HEK293 (cell line): Measurements from ENCODE around the gene DCAF10.

Experiments
- CTCF ChIA-PET: fragments of 350-600 bp; formaldehyde crosslinking; extraction: SDS; loops from one replicate; lab custom pipeline; 2021; ENCODE audit warnings: antibody characterized with exemption; lab: Yijun Ruan, JAX
- POLR2A ChIA-PET: fragments of 300-600 bp; formaldehyde crosslinking; extraction: SDS; loops from one replicate; lab custom pipeline; 2020; ENCODE audit warnings: antibody characterized with exemption, inconsistent platforms; lab: Yijun Ruan, JAX
- H3K27ac ChIP-seq: fragments of 200-500 bp; sonication (Bioruptor generic); 2 replicates; pipeline ENCODE4 v1.5.1; 2014; ENCODE audit warnings: low read depth, low read length, control low read depth, inconsistent platforms; ENCODE audit errors: extremely low read depth
- H3K36me3 ChIP-seq, 2 experiments: fragments of 200-500 bp in 1 of 2; sonication (Bioruptor generic) in 1 of 2; 1 replicate in 1 of 2; 2 replicates in 1 of 2; pipeline ENCODE4 v1.5.1; 2014 to 2017; ENCODE audit warnings: inconsistent platforms in 2 of 2, low read length in 2 of 2; ENCODE audit not compliant: control insufficient read depth in 2 of 2, insufficient read depth in 1 of 2
- H3K4me1 ChIP-seq: fragments of 200-500 bp; sonication (Bioruptor generic); 2 replicates; pipeline ENCODE4 v1.5.1; 2014; ENCODE audit warnings: mild to moderate bottlenecking, low read length, inconsistent platforms; ENCODE audit not compliant: control insufficient read depth, insufficient read depth
- H3K4me3 ChIP-seq: 2 replicates; pipeline ENCODE4 v1.5.1; 2011; ENCODE audit warnings: low read depth, mild to moderate bottlenecking, control low read depth, low read length, moderate library complexity
- H3K9me3 ChIP-seq: fragments of 200-500 bp; sonication (Bioruptor generic); 2 replicates; pipeline ENCODE4 v1.5.1; 2014; ENCODE audit warnings: low read depth, low read length, inconsistent platforms; ENCODE audit not compliant: control insufficient read depth, insufficient read depth
- EGR2 ChIP-seq: fragments of 450-650 bp; formaldehyde crosslinking; IDR thresholded peaks from 2 replicates; pipeline ENCODE4 v1.5.1; 2016; ENCODE audit warnings: low read depth, missing biosample characterization, missing genetic modification characterization
- HOXD13 ChIP-seq: sonication (generic); formaldehyde crosslinking; IDR thresholded peaks from 2 replicates; pipeline ENCODE4 v1.8.0; 2022; ENCODE audit warnings: missing genetic modification reagents, borderline replicate concordance
- MZF1 ChIP-seq: fragments of 450-650 bp; formaldehyde crosslinking; IDR thresholded peaks from 2 replicates; pipeline ENCODE4 v1.5.1; 2017; ENCODE audit warnings: missing biosample characterization, missing genetic modification characterization, borderline replicate concordance
- OSR2 ChIP-seq: fragments of 450-650 bp; formaldehyde crosslinking; IDR thresholded peaks from 2 replicates; pipeline ENCODE4 v1.5.1; 2016; ENCODE audit warnings: missing biosample characterization, missing genetic modification characterization
- SCRT1 ChIP-seq: fragments of 450-650 bp; formaldehyde crosslinking; IDR thresholded peaks from 2 replicates; pipeline ENCODE4 v1.5.1; 2016; ENCODE audit warnings: missing biosample characterization, missing genetic modification characterization, borderline replicate concordance
- SP2 ChIP-seq: fragments of 450-650 bp; formaldehyde crosslinking; IDR thresholded peaks from 2 replicates; pipeline ENCODE4 v1.5.1; 2016; ENCODE audit warnings: missing biosample characterization, missing genetic modification characterization
- ZBTB1 ChIP-seq: fragments of 450-650 bp; formaldehyde crosslinking; IDR thresholded peaks from 2 replicates; pipeline ENCODE4 v1.5.1; 2016; ENCODE audit warnings: missing biosample characterization, missing genetic modification characterization
- ZBTB21 ChIP-seq: fragments of 450-650 bp; formaldehyde crosslinking; IDR thresholded peaks from 2 replicates; pipeline ENCODE4 v1.5.1; 2017; ENCODE audit warnings: missing biosample characterization, missing genetic modification characterization
- ZEB2 ChIP-seq: fragments of 450-650 bp; formaldehyde crosslinking; IDR thresholded peaks from 2 replicates; pipeline ENCODE4 v1.5.1; 2016; ENCODE audit warnings: missing biosample characterization, missing genetic modification characterization
- ZFP41 ChIP-seq: fragments of 450-650 bp; formaldehyde crosslinking; IDR thresholded peaks from 2 replicates; pipeline ENCODE4 v1.5.1; 2016; ENCODE audit warnings: missing biosample characterization, missing genetic modification characterization, borderline replicate concordance
- ZNF146 ChIP-seq: fragments of 450-650 bp; formaldehyde crosslinking; IDR thresholded peaks from 2 replicates; pipeline ENCODE4 v1.5.1; 2016; ENCODE audit warnings: missing biosample characterization, missing genetic modification characterization
- ZNF174 ChIP-seq: fragments of 450-650 bp; formaldehyde crosslinking; IDR thresholded peaks from 2 replicates; pipeline ENCODE4 v1.5.0; 2017; ENCODE audit warnings: missing biosample characterization, mild to moderate bottlenecking, missing genetic modification characterization
- ZNF302 ChIP-seq: fragments of 450-650 bp; formaldehyde crosslinking; IDR thresholded peaks from 2 replicates; pipeline ENCODE4 v1.5.1; 2016; ENCODE audit warnings: missing biosample characterization, missing genetic modification characterization, low read depth
- ZNF324 ChIP-seq: fragments of 450-650 bp; formaldehyde crosslinking; IDR thresholded peaks from 2 replicates; pipeline ENCODE4 v1.5.1; 2016; ENCODE audit warnings: missing biosample characterization, missing genetic modification characterization
- ZNF335 ChIP-seq: fragments of 450-650 bp; formaldehyde crosslinking; conservative IDR thresholded peaks from 2 replicates; pipeline ENCODE4 v1.5.1; 2016; ENCODE audit warnings: missing biosample characterization, missing genetic modification characterization
- ZNF416 ChIP-seq: fragments of 450-650 bp; formaldehyde crosslinking; IDR thresholded peaks from 2 replicates; pipeline ENCODE4 v1.5.1; 2016; ENCODE audit warnings: missing biosample characterization, missing genetic modification characterization
- ZNF544 ChIP-seq: fragments of 450-650 bp; formaldehyde crosslinking; IDR thresholded peaks from 2 replicates; pipeline ENCODE4 v1.5.0; 2017; ENCODE audit warnings: missing biosample characterization, missing genetic modification characterization
- ZNF639 ChIP-seq: fragments of 450-650 bp; formaldehyde crosslinking; IDR thresholded peaks from 2 replicates; pipeline ENCODE4 v1.5.1; 2016; ENCODE audit warnings: missing biosample characterization, missing genetic modification characterization
- ZNF747 ChIP-seq: fragments of 450-650 bp; formaldehyde crosslinking; IDR thresholded peaks from 2 replicates; pipeline ENCODE4 v1.5.1; 2016; ENCODE audit warnings: missing biosample characterization, missing genetic modification characterization
- ZSCAN30 ChIP-seq: fragments of 450-650 bp; IDR thresholded peaks from 2 replicates; pipeline ENCODE4 v1.5.1; 2018; ENCODE audit warnings: missing biosample characterization, mild to moderate bottlenecking, missing genetic modification characterization, moderate library complexity
- ZSCAN5A ChIP-seq: fragments of 450-650 bp; formaldehyde crosslinking; IDR thresholded peaks from 2 replicates; pipeline ENCODE4 v1.5.1; 2016; ENCODE audit warnings: missing biosample characterization, missing genetic modification characterization
- TF ChIP-seq, protein P1 (sequence below): IDR thresholded peaks from 2 replicates; pipeline ENCODE4 v1.6.1; 2011; ENCODE audit warnings: mild to moderate bottlenecking, low read depth, low read length, borderline replicate concordance
- TF ChIP-seq, protein P2 (sequence below): fragments of 450-650 bp; formaldehyde crosslinking; IDR thresholded peaks from 2 replicates; pipeline ENCODE4 v1.5.1; 2016; ENCODE audit warnings: missing biosample characterization, missing genetic modification characterization, low read depth

The DCAF10 gene

DNA sequence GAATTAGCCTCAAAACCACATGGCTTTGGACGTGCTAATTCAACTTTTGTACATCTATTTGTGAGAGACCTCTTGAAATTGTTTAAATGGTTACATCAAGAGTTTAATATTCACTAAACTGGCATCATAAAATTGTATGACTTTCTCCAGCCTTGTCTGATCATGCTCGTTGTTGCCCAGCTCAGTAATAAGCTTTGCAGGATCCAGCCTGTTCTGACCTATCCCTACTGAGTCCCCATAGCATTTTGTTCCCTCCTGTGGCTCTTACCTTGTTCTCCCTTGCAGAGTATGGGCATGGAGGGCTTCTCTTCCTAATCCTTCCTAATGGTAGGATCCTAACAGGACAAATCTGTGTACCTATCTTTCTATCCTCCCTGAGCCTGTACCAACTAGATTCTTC is 22.1 kb upstream of the DCAF10 start (continued):
- TF ChIP-seq ZSCAN5A: no peak
- no peak for TF ChIP-seq SP2 (tag by site-specific recombination)
- TF ChIP-seq, protein P1, sequence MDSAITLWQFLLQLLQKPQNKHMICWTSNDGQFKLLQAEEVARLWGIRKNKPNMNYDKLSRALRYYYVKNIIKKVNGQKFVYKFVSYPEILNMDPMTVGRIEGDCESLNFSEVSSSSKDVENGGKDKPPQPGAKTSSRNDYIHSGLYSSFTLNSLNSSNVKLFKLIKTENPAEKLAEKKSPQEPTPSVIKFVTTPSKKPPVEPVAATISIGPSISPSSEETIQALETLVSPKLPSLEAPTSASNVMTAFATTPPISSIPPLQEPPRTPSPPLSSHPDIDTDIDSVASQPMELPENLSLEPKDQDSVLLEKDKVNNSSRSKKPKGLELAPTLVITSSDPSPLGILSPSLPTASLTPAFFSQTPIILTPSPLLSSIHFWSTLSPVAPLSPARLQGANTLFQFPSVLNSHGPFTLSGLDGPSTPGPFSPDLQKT: no peak
- no peak for TF ChIP-seq ZNF146 (tag by site-specific recombination)
- TF ChIP-seq, all 188 proteins: peak for 0

GRCh38 chr9:37784291-37784615 is 16.3 kb upstream of the DCAF10 start:
- H3K9me3 ChIP-seq: no peaks in the 10 kb centered on the region
- TF ChIP-seq ZNF335 (tag by site-specific recombination): no peak
- TF ChIP-seq ZNF639: no peak
- TF ChIP-seq HOXD13 (CRISPR knock-in tag): no peak
- no peak for TF ChIP-seq ZNF747
- TF ChIP-seq, protein P2, sequence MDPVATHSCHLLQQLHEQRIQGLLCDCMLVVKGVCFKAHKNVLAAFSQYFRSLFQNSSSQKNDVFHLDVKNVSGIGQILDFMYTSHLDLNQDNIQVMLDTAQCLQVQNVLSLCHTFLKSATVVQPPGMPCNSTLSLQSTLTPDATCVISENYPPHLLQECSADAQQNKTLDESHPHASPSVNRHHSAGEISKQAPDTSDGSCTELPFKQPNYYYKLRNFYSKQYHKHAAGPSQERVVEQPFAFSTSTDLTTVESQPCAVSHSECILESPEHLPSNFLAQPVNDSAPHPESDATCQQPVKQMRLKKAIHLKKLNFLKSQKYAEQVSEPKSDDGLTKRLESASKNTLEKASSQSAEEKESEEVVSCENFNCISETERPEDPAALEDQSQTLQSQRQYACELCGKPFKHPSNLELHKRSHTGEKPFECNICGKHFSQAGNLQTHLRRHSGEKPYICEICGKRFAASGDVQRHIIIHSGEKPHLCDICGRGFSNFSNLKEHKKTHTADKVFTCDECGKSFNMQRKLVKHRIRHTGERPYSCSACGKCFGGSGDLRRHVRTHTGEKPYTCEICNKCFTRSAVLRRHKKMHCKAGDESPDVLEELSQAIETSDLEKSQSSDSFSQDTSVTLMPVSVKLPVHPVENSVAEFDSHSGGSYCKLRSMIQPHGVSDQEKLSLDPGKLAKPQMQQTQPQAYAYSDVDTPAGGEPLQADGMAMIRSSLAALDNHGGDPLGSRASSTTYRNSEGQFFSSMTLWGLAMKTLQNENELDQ (tag by site-specific recombination): no peak
- no peak for TF ChIP-seq OSR2 (tag by site-specific recombination)
- no peak for TF ChIP-seq EGR2
- TF ChIP-seq ZBTB21 (tag by site-specific recombination): no peak
- TF ChIP-seq ZSCAN30 (tag by site-specific recombination): no peak
- TF ChIP-seq ZEB2 (tag by site-specific recombination): no peak
- no peak for TF ChIP-seq ZBTB1 (tag by site-specific recombination)
- TF ChIP-seq ZNF302: no peak
- TF ChIP-seq ZNF174 (tag by site-specific recombination): no peak
- TF ChIP-seq ZFP41 (tag by site-specific recombination): no peak
- TF ChIP-seq ZNF324 (tag by site-specific recombination): no peak
- no peak for TF ChIP-seq SCRT1 (tag by site-specific recombination)
- no peak for TF ChIP-seq MZF1 (tag by site-specific recombination)
- no peak for TF ChIP-seq ZNF544 (tag by site-specific recombination)
- TF ChIP-seq ZNF416 (tag by site-specific recombination): no peak
- CTCF ChIA-PET: interaction anchor here (0.5 to 1.8 kb wide), 5 partner anchors 208 to 756 kb away, joined by 3 to 7 read pairs (median 3); partner anchors contain the start of gene FBXO10
- peak overlapping the region; percentile 94 for H3K4me3 ChIP-seq
- no peaks in the 10 kb centered on the region for H3K4me1 ChIP-seq
- peaks cover 22 to 46% of the 10 kb centered on the region in 2 experiments; a peak in 2 of 3 replicates for H3K36me3 ChIP-seq
- POLR2A ChIA-PET: interaction anchor here (1.0 to 1.8 kb wide), 8 partner anchors 9 to 851 kb away, joined by 3 to 44 read pairs (median 6); partner anchors contain the start of genes DCAF10, SLC25A51 and TOMM5
- peak overlapping the region; percentile 45; the same call in 1 of the 2 replicates for H3K27ac ChIP-seq
